Activated T-cell treated with anti-CD3 and anti-CD28 coated beads for 4 hours (primary cell): ENCODE measurements around the gene ERP29.
"Not testable (repeated sequence)": the region's sequence is repeated elsewhere in the genome, so short reads cannot be mapped to it uniquely, and the experiment has no call there.

Experiments
- DNase-seq: peaks from one replicate; pipeline ENCODE4 v3.0.0-alpha.2; 2020

The ERP29 gene

GRCh38 chr12:112012775-112013600, at the start of gene ERP29, which contains the start of gene TMEM116:
Gene ERP29, plus strand, starts transcription at chr12:112013426. Its CDS starts 40 bp downstream, at chr12:112013466.
Gene TMEM116, minus strand, starts transcription at chr12:112013165. Its CDS starts 7,895 bp downstream, at chr12:112005270.
- peak; percentile 100 for DNase-seq

- no peak for DNase-seq
Measured at GRCh38 chr12:111964935-111965334, 48.3 kb upstream of the ERP29 start.

- no peak for DNase-seq
Measured at GRCh38 chr12:111971800-111972199, 41.4 kb upstream of the ERP29 start.

DNA sequence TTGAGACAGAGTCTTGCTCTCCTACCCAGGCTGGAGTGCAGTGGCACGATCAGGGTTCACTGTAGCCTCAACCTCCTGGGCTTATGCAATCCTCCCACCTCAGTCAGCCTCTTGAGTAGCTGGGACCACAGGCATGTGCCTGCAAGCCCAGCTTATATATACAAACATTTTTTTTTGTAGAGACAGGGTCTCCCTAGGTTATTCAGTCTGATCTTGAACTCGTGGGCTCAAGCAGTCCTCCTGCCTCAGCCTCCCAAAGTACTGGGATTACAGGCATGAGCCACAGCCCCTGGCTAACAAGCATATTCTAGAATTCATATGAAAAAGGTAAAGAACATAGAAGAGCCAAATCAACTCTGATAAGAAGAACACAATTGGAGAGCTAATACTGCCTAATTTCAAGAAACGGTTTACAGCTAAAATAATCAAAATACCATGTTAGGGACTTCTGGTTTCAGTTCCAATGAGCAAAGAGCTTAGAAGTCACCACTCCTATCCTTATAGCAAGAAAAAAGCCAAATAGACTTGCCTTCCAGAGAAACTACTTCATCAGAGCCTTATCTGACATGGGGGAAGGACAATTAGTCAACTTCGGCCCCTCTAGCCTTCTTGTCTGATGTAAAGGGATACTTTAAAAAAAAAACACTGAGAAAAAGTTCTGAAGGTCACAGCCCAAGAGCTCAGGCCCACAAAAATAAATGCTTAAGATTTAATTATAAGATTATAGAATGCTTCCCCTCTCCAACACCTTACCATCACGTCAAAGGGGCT, 37.9 kb upstream of the ERP29 start:
- no peak for DNase-seq

DNA sequence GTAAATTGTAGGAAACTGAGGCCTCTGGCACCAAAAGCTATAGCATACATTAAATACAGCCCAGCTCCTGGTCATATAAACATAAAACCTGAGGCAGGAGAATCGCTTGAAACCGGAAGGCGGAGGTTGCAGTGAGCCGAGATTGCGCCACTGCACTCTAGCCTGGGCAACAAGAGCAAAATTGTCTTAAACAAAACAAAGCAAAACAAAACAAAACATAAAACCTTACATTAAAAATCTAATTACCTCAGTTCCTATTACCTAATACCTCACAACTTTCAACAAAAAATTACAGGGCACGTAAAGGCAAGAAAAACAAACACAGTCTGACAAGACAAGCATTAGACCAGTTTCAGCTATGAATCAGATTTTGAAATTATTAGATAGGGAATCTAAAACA, 36.9 kb upstream of the ERP29 start:
- no peak for DNase-seq

DNA sequence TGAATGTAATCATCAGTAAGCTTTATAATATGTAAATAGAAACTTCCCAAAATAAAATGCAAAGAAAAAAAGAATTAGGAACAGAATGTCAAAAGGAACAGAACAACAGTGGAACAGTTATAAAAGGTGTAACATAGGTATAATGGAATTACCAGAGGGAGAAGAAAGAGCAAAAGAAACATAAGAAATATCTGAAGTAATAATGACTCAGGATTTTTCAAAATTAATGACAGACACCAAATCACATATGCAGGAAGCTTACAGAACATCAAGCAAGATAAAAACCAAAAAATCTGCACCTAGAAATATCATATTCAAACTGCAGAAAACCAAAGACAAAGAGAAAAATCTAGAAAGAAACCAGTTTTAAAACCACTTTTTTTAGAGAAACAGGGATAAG, 36.4 kb upstream of the ERP29 start:
- DNase-seq = no peak

- DNase-seq = no peak
Measured at GRCh38 chr12:111978545-111978944, 34.7 kb upstream of the ERP29 start.

GRCh38 chr12:111980598-111980997, 32.6 kb upstream of the ERP29 start:
- DNase-seq = no peak

DNA sequence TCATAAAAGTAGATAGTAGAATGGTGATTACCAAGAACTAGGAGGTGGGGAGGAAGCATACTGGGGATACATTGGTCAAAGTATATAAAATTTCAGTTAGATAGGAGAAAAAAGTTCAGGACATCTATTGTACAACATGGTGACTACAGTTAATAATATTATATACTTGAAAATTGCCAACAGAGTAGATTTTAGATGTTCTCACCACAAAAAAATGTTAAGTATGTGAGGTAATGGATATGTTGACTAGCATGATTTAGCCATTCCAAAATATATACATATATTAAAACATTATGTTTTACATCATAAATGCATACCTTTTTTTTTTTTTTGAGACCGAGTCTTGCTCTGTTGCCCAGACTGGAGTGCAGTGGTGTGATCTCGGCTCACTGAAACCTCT, 31.2 kb upstream of the ERP29 start:
- no peak for DNase-seq

DNA sequence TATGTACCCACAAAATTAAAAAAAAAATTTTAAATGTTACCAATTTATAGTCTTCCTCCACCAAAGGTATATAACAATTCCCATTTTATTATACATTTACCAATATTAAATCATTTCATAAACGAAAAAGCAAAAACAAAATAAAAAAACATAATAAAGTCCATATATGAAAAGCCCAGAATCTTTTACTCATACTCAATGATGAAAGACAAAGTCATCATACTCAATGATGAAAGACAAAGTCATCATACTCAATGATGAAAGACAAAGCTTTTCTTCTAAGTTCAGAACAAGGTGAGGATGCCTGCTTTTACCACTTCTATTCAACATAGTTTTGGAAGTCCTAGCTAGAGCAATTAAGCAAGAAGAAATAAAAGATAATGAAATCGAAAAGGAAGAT, 28.4 kb upstream of the ERP29 start:
- no peak for DNase-seq

- no peak for DNase-seq
Measured at GRCh38 chr12:111991535-111991934, 21.7 kb upstream of the ERP29 start.

GRCh38 chr12:111991946-111992345, 21.3 kb upstream of the ERP29 start:
- DNase-seq = no peak

DNA sequence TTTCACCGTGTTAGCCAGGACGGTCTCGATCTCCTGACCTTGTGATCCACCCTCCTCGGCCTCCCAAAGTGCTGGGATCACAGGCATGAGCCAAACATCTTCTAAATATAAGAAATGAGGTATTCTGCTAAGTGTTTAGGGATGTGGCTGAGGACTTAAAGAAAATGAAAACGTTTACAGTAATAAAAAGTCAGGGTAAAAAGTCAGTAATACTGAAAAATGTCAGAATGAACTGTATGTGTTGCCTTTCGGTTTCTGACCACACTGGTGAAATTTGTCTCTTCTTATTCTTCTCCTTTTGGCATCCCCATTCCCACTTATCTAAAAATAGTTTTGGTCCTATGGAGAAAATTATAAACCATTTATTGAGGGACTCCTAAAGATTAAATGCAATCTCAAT, 20.8 kb upstream of the ERP29 start:
- no peak for DNase-seq

DNA sequence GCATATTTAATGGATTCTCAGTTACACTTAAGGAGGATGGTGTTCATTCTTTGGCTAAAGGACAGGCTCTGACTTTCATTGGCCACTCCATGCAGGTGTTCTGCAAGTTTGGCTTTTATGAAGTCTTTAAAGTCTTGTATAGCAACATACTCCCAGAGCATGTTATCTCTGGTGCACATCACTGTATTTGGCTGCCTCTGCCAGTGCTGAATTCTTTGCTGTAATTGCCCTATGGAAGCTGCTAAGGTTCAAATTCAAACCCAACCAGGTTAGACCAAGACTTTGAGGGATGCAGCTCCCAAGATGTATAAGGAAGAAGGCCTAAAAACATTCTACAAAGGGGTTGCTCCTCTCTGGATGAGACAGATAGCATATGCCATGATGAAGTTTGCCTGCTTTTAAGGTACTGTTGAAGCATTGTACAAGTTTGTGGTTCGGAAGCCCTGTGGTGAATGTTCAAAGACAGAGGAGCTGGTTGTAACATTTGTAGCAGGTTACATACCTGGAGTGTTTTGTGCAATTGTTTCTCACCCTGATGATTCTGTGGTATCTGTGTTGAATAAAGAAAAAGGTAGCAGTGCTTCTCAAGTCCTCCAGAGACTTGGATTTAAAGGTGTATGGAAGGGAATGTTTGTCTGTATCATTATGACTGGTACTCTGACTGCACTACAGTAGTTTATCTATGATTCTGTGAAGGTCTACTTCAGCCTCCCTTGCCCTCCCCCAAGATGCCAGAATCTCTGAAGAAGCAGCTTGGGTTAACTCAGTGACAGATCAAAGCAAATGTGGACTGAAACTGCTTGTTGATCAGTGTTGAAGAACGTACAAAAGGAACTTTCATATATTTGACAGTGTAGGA, 19.7 kb upstream of the ERP29 start:
- no peak for DNase-seq

GRCh38 chr12:111994211-111995111, 18.8 kb upstream of the ERP29 start:
- not testable (repeated sequence) for DNase-seq

DNA sequence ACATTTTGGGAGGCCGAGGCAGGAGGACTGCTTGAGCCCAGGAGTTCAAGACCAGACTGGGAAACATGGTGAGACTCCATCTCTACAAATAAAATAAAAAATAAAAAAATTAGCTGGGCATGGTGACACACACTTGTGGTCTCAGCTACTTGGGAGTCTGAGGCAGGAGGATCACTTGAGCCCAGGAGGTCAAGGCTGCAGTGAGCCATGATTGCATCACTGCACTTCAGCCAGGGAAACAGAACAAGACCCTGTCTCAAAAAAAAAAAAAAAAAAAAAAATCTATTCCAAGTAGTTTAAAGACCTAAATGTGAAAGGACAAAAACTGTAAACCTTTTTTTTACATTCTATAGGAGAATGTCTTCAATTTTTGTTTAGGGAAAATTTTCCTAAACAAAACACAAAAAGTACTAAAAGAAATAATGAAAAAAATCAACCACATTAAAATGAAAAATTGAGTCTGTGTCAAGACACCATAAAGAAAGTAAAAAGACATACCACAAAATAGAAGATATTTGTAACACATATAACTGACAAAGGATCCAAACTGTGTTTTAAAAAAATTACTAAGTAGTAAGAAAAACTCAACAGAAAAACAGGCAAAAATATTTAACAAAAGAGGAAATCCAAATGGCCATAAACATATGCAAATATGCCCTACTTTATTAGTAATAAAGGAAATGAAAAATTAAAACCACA, 17.3 kb upstream of the ERP29 start:
- DNase-seq = no peak

- no peak for DNase-seq
Measured at GRCh38 chr12:111997300-111997699, 15.9 kb upstream of the ERP29 start.

GRCh38 chr12:111998015-111998414, 15.2 kb upstream of the ERP29 start:
- no peak for DNase-seq

GRCh38 chr12:111999129-111999528, 14.1 kb upstream of the ERP29 start:
- DNase-seq = not testable (repeated sequence)

GRCh38 chr12:112000820-112001219, 12.4 kb upstream of the ERP29 start:
- DNase-seq = no peak

DNA sequence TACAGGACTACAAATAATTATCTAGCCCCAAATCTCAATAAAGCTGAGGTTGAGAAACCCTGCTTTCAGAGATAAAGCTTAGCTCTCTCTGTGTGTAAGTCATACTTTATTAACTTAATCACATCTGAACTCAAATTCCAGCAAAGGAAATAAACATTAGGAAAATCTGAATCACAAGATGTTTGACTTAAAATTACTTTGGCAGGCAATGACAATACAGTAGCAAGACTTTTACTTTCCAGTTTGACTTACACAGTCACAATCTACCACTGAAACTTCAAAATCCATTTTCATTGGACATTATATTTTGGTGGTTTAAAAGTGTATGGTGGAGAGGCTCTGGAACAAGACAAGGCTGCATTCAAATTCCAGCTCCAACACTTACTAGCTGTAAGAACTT, 11.7 kb upstream of the ERP29 start:
- DNase-seq = no peak
